Measurements from ENCODE around the gene NDUFAF8.
"Not testable (repeated sequence)": the region's sequence is repeated elsewhere in the genome, so short reads cannot be mapped to it uniquely, and the experiment has no call there.

The NDUFAF8 gene

DNA sequence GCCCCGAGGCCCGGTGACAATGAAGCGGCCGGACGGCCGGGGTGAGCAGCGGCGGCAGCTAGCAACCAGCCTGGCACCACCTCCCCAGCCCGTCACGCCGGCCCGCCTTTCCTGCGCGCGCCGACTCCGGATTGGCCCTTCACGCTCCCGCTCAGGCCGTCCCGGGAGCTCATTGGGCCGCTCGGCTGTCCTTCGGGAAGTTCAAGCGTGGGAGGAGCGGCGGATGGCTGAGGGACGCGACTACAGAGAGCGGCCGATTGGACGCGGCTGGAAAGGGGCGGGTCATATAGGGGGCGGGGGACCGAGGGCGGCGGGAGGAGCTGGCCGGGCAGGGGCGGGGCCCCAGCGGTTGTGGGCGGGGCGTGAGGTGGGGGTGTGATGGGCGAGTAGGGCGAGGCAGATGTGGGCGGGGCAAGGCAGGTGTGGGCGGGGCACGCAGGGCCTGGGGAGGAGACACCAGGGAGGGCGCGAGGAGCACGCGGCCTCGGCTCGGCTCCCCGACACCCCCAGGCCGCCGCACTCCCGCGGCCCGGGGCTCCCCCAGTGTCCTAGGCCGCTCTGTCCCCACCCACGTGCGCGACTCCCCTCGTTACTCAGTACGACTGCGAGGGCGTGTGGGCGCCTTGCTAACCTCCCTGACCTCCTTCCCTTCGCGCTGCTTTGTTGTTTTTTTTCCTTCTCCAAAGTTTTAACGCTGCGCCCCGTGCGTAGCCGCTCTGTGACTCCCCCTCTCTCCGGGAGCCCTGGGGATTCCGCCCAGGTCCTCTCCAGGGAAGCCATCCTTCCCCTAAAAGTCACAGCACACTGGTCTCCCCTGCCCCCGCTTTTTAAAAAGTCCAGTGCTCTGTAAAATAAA, 16.0 kb upstream of the NDUFAF8 start, which contains the start of gene CEP131:
Gene CEP131 (minus strand): TSS at position 60 of the 856 bp plus-strand sequence. CDS start 2,909 bp downstream, outside the sequence.
- H3K27me3 ChIP-seq (ENCODE audit: low read length) = no peaks in the 10 kb centered on the region
- no peak within 1 kb of the TSS for H3K27ac ChIP-seq (ENCODE audit: low read depth, low read length)
- H3K9me3 ChIP-seq (ENCODE audit: insufficient read depth, low read length) = no peaks in the 10 kb centered on the region
- no peaks in the 10 kb centered on the region for H3K9me2 ChIP-seq (replicated peaks; ENCODE audit: insufficient read depth, low read length)
- H3K4me2 ChIP-seq (ENCODE audit: low read depth, low read length, poor library complexity, severe bottlenecking) = peak within 1 kb of the TSS; percentile 65
- H2AFZ ChIP-seq (ENCODE audit: low read depth, low read length, severe bottlenecking) = peak within 1 kb of the TSS; percentile 98
- H3K79me2 ChIP-seq (ENCODE audit: insufficient read depth, low read length) = peaks cover 3% of the 10 kb centered on the region; the same call in 1 of the 2 replicates
- H3K4me3 ChIP-seq (ENCODE audit: insufficient read depth, low read length, poor library complexity, severe bottlenecking) = peak within 1 kb of the TSS; percentile 81
- H3K9ac ChIP-seq (ENCODE audit: low read length) = peak within 1 kb of the TSS; percentile 82
- 0 out of 2 replicates have a peak, but pooled peaks cover 3% of the 10 kb centered on the region for H3F3A ChIP-seq (ENCODE audit: insufficient read depth)
- no peaks in the 10 kb centered on the region for H3K36me3 ChIP-seq (ENCODE audit: low read length)
- H4K20me1 ChIP-seq (ENCODE audit: low read depth, low read length) = no peaks in the 10 kb centered on the region
- TF ChIP-seq, protein P1, sequence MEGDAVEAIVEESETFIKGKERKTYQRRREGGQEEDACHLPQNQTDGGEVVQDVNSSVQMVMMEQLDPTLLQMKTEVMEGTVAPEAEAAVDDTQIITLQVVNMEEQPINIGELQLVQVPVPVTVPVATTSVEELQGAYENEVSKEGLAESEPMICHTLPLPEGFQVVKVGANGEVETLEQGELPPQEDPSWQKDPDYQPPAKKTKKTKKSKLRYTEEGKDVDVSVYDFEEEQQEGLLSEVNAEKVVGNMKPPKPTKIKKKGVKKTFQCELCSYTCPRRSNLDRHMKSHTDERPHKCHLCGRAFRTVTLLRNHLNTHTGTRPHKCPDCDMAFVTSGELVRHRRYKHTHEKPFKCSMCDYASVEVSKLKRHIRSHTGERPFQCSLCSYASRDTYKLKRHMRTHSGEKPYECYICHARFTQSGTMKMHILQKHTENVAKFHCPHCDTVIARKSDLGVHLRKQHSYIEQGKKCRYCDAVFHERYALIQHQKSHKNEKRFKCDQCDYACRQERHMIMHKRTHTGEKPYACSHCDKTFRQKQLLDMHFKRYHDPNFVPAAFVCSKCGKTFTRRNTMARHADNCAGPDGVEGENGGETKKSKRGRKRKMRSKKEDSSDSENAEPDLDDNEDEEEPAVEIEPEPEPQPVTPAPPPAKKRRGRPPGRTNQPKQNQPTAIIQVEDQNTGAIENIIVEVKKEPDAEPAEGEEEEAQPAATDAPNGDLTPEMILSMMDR (IDR thresholded peaks at IDR 0.05; ENCODE audit: insufficient read depth, low read length, poor library complexity, severe bottlenecking) = no peak
- TF ChIP-seq EZH2phosphoT487 (conservative IDR thresholded peaks at IDR 0.05; ENCODE audit: low read length) = no peak

DNA sequence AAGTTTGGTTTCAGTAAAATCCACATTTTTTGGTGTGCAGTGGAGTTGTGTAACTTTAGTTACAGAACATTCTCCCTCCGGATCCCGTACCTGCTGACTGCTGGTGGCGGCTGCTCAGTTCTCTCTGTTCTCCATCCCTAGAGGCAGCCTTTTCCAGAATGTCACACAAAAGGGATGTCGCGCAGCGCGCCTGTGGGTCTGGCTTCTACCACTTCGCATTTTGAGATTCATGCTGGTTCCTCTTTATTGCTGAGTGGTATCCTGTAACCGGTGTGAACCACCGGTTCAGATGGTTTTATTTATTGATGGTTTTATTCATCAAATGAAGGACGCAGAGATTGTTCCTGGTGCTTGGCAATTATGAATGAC, 15.4 kb upstream of the NDUFAF8 start:
- H3K36me3 ChIP-seq (ENCODE audit: low read length) = no peaks in the 10 kb centered on the region
- H3K27ac ChIP-seq (ENCODE audit: low read depth, low read length) = no peak overlapping the region
- peak overlapping the region; percentile 35; the same call in 1 of the 2 replicates for H3K9ac ChIP-seq (ENCODE audit: low read length)

GRCh38 chr17:81227630-81228029, 11.5 kb upstream of the NDUFAF8 start:
- not testable (repeated sequence) for H3K4me3 ChIP-seq (ENCODE audit: insufficient read depth, low read length, poor library complexity, severe bottlenecking); H3K79me2 ChIP-seq (ENCODE audit: insufficient read depth, low read length); H4K20me1 ChIP-seq (ENCODE audit: low read depth, low read length)

More for the DNA sequence above, 15.4 kb upstream of the NDUFAF8 start:
- peak overlapping the region; percentile 48 for H3K4me2 ChIP-seq (ENCODE audit: low read depth, low read length, poor library complexity, severe bottlenecking)
- H2AFZ ChIP-seq (ENCODE audit: low read depth, low read length, severe bottlenecking) = peak overlapping the region; percentile 98
- no peaks in the 10 kb centered on the region for H3K9me3 ChIP-seq (ENCODE audit: insufficient read depth, low read length)
- H3K4me3 ChIP-seq (ENCODE audit: insufficient read depth, low read length, poor library complexity, severe bottlenecking) = peak overlapping the region; percentile 1
- peaks cover 3% of the 10 kb centered on the region; the same call in 1 of the 2 replicates for H3K79me2 ChIP-seq (ENCODE audit: insufficient read depth, low read length)
- no peaks in the 10 kb centered on the region for H3K9me2 ChIP-seq (replicated peaks; ENCODE audit: insufficient read depth, low read length)
- H3K27me3 ChIP-seq (ENCODE audit: low read length) = no peaks in the 10 kb centered on the region
- 0 out of 2 replicates have a peak, but pooled peaks cover 3% of the 10 kb centered on the region for H3F3A ChIP-seq (ENCODE audit: insufficient read depth)
- H4K20me1 ChIP-seq (ENCODE audit: low read depth, low read length) = no peaks in the 10 kb centered on the region
- no peak for TF ChIP-seq EZH2phosphoT487 (conservative IDR thresholded peaks at IDR 0.05; ENCODE audit: low read length)
- TF ChIP-seq, protein P1 (IDR thresholded peaks at IDR 0.05; ENCODE audit: insufficient read depth, low read length, poor library complexity, severe bottlenecking) = no peak

DNA sequence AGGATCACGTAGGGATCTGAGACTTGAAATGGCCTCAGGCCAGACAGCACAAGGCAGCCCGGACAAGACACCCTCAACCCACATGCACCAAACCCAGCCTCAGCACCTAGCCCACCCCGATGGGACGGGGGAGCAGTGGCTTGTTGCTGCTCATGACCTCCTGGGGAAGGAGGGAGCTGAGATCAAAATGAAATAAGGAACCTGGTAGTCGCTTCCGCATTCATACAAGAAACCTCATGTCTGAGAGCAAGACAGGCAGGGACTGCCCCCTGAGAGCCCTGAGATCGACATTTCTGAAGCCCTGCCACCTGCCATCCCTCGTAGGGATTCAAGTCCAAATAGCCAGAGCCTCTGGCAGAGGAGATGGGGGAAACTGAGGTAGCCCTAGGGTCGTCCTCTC, 10.7 kb upstream of the NDUFAF8 start:
- Histone ChIP-seq H3K9me2 (replicated peaks; ENCODE audit: insufficient read depth, low read length) (no peaks in the 10 kb centered on the region), H3K4me2 (ENCODE audit: low read depth, low read length, poor library complexity, severe bottlenecking) (no peak overlapping the region), H3K9me3 (ENCODE audit: insufficient read depth, low read length) (no peaks in the 10 kb centered on the region), H3K27ac (ENCODE audit: low read depth, low read length) (no peak overlapping the region), H3K36me3 (ENCODE audit: low read length) (no peaks in the 10 kb centered on the region), H4K20me1 (ENCODE audit: low read depth, low read length) (no peaks in the 10 kb centered on the region), H3K27me3 (ENCODE audit: low read length) (no peaks in the 10 kb centered on the region), H3K9ac (ENCODE audit: low read length) (no peak overlapping the region), H3K79me2 (ENCODE audit: insufficient read depth, low read length) (no peaks in the 10 kb centered on the region), H2AFZ (ENCODE audit: low read depth, low read length, severe bottlenecking) (no peak overlapping the region), H3K4me3 (ENCODE audit: insufficient read depth, low read length, poor library complexity, severe bottlenecking) (no peak overlapping the region), H3F3A (ENCODE audit: insufficient read depth) (0 out of 2 replicates have a peak, but pooled peaks cover 3% of the 10 kb centered on the region)
- TF ChIP-seq, protein P1 (IDR thresholded peaks at IDR 0.05; ENCODE audit: insufficient read depth, low read length, poor library complexity, severe bottlenecking) = no peak
- TF ChIP-seq EZH2phosphoT487 (conservative IDR thresholded peaks at IDR 0.05; ENCODE audit: low read length) = no peak

More at GRCh38 chr17:81227630-81228029, 11.5 kb upstream of the NDUFAF8 start:
- H2AFZ ChIP-seq (ENCODE audit: low read depth, low read length, severe bottlenecking); H3K4me2 ChIP-seq (ENCODE audit: low read depth, low read length, poor library complexity, severe bottlenecking); H3K9me2 ChIP-seq (replicated peaks; ENCODE audit: insufficient read depth, low read length); H3K27ac ChIP-seq (ENCODE audit: low read depth, low read length); H3K9ac ChIP-seq (ENCODE audit: low read length); H3F3A ChIP-seq (ENCODE audit: insufficient read depth); H3K27me3 ChIP-seq (ENCODE audit: low read length); H3K36me3 ChIP-seq (ENCODE audit: low read length); H3K9me3 ChIP-seq (ENCODE audit: insufficient read depth, low read length): not testable (repeated sequence)
